Femur (tissue), 1 donor: ENCODE data around the gene BMP10.
A peak's percentile ranks its signal among the peaks of the same experiment; 100 is the strongest.

Experiments
- DNase-seq: peaks from one replicate; pipeline ENCODE4 v3.0.0-alpha.2; 2017

BMP10 gene

DNA sequence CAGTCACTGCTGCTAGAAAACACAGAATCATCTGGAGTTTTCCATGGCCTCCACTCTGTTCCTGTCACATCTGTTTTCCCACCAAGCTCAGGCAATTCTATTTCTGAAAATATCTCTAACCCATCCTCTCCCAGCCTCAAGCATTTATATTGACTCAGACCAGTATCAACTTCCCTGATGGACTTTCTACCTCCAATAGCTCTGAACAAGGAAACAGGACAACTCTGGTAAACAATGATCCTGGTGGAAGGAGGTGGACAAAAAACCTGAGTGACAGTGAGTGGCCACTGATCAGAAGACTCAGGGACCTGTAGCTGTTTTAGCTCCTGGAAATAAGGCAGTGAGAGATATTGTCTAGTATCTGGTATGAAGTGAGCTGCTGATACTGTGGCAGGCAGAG is 23.4 kb downstream of the BMP10 start:
- DNase-seq, result no peak

DNA sequence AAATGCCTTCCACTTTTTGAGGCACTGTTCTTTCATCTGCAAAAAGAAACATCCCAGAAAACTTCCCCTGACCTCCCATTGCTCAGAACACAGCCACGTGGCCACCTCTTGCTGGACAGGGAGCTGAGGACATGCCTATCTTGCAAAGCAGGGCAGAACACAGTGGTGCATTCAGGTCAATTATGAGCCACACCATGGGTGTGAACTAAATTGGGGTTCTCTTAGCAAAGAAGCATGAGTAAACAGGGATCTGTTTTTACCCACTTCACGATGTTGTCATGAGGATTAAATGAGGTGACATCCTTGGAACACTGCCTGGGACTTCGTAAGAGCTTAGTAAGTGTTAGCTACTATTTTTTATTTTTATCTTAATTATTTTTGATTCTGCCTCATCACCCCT is 25.1 kb downstream of the BMP10 start:
- DNase-seq, result no peak

DNA sequence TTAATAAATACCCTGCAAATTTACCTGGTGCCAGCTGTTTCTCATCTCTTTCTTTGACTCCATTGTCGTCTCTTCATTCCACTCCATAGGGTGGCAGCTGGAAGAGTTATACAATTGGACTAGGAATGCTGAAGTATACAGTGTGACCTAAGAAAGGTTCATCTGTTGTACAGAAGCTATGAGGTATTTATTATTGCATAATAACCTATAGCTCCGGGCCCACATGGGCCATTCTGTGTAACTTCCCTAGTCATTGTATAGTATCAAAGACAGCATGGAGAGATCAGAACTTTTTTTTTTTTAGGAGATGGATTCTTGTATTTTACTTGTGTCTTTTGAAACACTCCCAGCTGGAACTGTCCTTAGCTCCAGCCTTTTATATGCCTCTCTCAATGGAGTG is 26.2 kb downstream of the BMP10 start:
- DNase-seq, result no peak

DNA sequence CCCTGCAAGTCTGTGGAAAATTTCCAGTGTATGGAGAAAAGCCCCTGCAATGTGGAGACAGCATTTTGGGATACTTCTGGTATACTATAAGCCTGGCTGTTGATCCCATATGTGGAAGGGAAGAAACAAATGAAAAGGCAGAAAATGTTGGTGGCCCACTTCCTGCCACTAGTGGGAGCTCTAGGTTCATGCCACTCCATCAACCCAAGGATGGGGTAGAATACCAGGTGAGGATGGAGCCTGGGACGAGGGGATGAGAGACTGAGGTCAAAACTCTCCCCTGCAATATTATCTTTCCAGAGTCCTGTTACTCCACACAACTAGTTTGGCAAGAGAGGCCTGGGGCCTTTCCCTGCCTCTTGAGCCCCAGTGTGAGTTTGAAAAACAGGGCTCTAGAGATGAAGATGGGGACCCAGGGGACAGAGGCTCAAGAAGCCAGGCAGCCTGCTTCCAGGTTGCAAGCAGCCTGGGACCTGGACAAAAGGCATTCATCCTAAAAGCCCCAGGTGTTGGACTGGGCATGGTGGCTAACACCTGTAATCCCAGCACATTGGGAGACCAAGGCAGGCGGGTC is 31.9 kb downstream of the BMP10 start:
- DNase-seq, result no peak

DNA sequence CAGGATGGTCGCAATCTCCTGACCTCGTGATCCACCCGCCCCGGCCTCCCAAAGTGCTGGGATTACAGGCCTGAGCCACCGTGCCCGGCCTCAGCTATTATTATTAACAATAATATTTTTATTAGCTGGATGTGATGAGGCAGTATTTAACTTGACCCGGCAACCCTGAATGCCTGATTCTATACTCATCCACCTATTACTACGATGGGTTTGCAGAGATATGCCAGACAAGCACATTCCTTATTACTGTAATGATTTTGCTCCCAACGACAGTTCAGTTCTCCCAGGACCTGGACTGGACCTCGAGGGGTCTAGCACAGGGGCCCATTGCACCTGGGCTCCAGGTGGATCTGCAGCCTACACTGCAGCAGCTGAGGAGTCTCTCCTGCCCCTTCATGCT is 32.6 kb downstream of the BMP10 start:
- DNase-seq, result no peak

DNA sequence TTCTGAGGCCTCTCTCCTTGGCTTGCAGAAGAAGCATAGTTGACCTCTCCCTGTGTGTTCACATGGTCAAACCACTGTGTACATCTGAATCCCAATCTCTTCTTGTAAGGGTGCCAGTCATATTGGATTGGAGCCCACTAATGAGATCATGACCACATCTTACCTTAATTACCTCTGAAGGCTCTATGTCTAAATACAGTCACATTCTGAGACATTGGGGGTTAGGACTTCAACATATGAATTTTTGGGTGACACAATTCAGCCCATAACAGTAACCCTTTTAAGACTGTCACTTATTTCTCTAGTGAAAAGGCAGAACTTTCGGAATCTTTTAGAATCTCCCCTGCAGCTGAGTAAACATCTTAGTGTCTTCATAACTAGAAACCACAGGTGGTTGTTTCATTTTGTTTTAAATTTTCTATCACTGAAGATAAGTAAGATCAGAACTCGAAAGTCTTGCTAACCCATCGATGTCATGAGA is 33.3 kb downstream of the BMP10 start:
- no peak for DNase-seq

DNA sequence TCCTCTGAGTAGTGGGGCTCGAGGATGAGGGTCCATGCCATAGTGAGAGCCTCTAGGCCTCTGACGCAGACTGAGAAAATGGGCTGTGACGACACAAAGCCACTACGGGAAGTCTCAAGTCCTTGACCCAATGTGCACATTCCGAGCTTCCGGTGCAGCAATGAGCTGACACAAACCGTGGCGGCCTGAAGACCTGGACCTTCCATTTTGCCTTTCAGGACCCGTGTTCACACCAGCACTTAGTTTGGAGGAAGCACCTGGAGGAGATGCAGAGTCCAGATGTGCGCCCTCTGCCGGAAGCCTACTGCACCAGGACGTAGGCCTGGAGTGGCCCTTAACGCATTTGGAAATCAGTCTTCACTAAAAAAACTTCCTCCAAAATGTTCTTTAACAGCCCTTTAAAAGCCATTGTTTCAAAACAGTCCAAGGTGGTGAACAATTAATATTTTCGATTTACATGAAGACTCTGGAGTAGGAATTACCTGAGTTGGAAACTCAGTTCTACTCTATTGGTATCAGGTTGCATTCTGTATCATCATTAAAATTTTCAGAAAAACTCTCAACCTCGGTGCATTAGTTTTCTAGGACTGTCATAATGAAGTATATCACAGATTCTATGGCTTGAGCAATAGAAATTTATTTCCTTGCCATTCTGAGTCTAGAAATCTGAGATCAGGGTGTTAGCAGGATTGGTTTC is 33.9 kb downstream of the BMP10 start:
- DNase-seq, result peak; percentile 61

DNA sequence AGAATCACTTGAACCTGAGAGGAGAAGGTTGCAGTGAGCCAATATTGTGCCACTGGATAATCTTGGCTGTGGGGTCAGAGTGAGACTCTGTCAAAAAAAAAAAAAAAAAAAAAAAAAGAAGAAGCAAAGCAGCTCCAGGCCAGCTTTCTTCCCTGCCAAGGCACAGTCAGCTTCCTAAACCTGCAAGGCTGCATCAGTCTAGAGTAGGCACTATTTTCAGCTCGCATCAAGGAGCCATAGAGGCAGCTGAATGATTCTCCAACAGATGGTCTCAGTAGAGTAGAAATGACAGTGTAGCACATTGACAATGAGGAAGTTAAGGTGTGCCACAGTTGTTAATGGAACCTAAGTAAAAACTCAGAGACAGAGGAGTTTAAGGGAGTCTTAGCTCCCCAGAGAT is 35.6 kb downstream of the BMP10 start:
- no peak for DNase-seq

DNA sequence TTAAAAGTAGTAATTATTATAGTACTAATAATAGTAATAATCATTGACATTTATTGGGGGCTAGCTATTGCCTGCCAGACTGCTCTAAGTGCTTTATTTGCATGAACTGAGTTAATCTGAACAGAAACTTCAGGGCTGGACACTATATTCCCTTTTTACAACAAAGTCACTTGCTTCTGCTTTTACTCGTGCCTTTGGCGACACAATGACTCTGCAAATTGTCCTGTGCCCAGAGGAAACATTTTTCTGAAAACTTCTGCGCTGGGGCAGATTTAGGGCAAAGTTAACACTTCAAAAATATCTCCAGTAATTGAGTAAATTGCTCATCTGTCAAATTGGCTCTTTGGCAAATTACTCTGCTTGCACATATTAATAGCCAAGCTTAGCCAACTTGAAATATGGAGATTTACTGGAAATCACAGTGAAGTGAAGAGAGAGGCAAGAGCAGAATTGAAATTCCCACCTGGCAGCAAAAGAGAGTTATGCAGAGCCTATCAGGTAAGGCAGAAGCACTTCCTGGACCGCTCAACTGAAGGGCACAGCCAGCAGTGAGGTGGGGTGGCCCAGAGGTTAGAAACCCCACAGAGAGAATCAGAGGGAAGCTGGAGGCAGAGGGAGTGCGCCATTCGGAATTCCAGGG is 36.3 kb downstream of the BMP10 start:
- DNase-seq, result no peak

DNA sequence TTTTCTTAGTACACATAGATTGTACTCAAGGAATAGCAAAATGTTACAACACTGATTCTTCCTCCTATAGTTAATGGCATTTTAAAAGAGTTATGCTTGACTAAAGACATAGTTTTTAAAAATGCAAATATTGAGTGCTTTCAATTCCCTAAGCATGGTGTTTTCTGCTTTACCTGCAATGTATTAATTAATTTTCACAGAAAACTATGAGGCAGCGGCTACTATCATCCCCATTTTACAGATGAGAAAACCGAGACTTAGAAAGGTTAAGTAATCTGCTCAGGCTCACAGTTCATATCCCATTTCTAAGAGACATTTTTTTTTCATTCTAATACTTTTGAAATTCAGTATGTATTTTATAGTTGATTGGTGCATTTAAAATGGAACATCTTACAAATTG is 38.0 kb downstream of the BMP10 start:
- DNase-seq, result no peak

DNA sequence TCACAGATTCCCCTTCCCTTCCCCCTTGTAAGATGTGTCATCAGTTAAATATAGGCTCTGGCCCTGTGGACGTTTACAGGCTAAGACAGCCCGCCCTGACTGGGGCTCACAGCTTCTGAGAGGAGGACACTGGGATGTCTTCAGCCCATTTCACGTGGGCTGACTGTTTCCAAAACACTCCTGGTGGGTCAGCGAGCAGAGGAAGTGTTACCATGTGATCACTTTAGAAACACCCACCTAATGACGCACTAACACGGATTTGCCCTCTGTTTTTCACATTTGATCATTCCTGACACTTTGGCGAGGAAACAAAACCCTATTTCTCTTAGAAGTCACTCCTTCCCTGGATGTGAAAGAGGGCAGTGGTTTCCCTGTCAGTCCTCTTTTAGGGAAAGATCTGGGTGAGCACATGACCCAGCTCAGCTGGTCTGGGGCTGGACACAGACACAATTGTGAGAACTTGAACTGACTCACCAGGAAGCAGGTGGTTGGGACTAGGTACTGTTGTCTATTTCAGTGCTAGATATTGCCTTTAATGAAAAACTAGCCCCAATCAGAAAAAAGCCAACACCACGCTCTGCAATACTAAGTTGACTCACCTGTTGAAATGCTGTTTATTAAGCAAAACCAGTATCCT is 38.8 kb downstream of the BMP10 start:
- DNase-seq, result peak; percentile 76

DNA sequence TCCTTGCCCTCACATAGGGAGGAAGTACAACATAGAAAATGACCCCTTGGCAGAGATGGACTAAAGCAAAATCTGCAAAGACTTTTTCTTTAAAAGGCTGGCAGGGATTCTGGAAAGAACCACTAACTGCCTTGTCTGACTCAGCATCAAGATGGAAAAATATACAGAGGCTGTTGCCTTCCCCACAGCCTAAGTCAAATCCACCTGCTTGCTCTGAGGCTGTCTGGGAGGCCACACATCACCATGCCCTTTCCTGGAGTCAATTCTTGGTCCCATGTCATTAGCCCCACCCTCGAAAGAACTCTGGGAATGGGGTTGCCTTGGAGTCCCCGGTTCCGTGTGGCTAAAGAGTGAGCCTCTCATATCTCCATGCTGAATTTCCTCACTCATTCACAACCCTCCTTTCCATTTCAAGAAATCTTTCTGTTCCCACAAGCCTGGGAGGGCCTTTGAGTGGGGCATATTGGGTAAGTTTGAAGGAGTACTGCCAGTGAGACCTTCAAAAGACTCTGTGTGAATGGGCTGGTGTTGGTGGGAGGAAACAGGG is 39.4 kb downstream of the BMP10 start:
- DNase-seq, result peak; percentile 47

DNA sequence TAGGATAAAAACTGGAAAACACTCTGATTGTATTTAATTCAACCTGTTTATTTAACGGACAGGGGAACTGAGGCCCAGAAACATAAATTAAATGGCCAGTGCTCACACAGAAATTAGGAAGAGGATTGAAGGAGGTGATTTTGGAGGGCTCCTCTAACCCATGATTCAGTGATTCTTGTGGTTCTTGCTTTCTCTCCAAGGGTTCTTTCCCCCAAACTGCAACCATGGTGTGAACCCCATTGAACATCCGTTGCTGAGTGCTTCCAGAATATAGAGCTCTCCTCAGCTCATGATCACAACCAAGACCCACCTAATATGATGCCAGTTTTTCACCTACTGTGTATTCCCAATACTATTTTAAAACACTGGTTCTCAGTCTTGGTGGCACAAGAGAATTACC is 41.4 kb downstream of the BMP10 start:
- DNase-seq, result no peak

DNA sequence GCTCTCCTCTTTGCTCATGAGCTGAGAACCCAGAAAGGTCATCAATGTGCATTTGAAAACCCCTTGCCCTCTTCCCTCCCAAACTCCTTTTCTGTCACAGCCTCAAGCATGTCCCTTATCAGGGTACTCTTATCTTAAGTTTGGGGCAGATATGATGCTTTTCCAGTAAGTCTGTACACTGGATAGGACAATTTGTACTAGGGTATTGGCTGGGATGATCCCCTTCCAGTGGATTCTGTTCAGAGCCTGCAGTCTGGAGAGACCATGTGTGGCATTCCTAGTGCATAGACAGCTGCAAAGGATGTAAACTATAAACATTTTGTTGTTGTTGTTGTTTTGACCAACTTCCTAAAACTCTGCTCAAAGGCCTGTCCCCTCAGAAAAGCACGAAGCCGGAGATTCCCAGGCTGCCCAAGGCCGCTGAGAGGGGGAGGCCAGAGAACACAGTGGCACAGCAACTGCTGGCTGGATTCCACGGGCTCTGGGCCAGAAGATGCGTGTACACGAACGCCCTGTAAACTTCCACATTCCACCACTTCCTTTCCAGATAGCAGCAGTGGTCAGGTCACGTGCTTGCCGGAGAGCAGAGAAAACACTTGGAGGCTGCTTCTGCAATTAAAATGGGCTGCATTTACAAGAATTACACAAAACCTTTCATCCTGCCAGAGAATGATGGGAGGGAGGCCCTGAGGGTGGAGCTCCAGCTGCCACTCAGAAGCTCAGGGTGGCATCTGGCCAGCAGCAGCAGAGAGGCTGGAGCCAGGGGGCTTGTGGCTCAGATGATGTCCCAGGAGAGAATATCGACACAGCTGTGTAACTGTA is 42.1 kb downstream of the BMP10 start:
- DNase-seq, result peak; percentile 94

DNA sequence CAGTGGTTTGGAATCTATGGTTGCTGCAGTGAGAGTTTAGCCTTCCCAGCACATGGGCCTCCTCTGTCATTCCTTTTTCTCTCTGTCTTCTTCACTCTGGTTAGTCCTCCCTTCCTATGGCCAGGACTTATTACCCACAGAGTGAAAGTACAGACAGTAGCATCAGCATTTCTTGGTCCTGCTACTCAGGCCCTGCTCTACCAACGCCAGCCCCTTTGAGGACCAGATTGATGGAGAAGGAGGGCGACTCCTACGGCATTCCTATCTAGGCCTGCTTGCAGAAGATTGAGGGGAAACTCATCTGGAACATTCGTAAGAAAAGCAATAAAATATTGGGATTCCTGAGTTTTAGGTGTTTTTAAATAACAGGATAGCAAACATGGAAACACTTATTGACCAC is 43.5 kb downstream of the BMP10 start:
- no peak for DNase-seq

DNA sequence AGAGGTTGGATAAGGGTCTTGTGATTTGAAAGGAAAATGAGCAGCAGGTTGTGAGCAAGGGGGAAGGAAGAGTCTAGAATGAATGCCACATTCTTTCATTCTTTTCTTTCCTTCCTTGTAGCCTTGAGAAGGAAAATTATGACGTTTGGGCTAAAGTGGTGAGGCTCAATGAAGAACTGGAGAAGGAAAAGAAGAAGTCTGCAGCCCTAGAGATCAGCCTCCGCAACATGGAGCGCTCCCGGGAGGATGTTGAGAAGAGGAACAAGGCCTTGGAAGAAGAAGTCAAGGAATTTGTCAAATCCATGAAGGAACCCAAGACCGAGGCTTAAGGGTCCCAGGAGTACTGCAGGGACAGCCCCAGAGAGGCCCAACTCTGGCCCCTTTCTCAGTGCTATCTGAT is 45.3 kb downstream of the BMP10 start:
- DNase-seq, result no peak

DNA sequence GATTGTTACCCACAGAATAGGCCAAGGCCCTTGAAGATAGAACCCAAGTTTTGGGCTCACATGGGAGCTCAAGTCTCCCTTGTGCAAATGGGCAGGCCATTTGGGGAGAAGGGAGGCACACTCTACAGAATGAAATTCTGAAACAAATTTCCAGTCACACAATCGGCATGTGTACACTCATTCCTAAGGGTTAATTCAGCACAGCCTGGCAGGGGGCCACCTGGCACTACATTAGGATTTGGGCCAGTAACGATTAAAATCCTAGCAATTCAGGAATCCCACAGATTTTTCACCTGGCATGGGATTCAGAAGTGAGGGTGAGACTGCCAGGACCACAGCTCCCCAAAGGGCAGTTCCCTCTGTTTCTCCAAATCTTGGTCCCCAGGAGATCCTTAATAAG is 46.4 kb downstream of the BMP10 start:
- no peak for DNase-seq

DNA sequence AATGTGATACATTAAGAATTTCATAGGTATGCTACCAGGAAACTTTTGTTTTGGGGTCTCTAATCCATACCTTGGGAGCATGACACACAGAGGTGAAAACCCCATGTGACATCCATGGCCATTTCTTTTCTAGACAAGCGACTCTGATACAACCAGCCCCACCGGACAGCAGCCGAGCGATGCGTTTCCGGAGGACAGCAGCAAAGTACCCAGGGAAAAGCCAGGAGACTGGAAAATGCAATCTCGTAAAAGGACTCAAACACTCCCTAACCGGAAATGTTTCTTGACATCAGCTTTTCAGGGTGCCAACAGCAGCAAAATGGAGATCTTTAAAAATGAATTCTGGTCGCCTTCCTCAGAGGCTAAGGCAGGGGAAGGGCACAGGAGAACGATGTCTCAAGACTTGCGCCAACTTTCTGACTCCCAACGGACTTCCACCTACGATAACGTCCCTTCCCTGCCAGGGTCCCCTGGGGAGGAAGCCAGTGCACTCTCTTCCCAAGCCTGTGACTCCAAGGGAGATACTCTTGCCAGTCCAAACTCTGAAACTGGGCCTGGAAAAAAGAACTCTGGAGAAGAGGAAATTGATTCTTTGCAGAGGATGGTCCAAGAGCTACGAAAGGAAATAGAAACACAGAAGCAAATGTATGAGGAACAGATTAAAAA is 48.9 kb downstream of the BMP10 start:
- no peak for DNase-seq

DNA sequence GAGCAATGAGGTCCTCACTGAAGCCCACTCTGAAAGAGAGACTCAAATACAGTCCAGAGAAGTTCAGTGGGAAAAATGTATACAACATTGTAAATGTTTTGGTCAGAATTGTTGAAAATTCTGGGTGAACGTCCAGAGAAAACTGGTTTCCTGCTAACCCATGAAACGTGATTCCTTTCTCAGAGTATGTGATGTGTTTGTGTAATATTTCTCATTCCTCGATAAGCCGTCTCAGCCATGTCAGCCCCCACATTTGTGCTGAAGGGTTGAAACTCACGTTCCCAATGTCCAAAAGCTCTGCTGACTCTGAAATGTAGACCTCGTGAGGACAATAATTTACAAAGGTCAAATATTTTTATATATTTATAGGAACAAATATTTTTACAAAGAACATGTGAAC is 51.6 kb downstream of the BMP10 start:
- DNase-seq, result no peak

DNA sequence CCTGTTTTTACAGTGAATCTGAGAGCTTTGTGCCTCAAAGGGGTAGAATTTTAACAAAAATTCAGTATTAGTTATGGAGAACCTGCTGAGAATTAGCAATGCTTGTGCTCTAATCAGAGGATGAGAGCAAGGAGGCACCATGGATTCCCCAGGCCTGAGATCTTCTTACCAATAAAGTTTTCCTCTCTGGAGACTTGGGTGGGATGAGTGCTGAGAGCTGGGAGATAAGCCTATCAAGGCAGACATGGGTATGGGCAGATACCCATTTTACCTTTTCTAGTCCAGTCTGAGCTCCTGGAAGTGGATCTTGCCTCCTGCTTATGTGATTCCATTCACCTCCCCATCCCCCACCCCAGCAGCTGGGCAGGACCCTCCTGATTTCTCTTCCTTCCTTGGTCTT is 53.9 kb downstream of the BMP10 start:
- DNase-seq, result no peak
